GM19025 (cell line): ENCODE results near the gene PDE6B.

Experiments used
- ATAC-seq: cut with Tn5 transposase; IDR thresholded peaks from one replicate; pipeline ENCODE4 v1.9.1; 2021; ENCODE audit warnings: mild to moderate bottlenecking, low read depth, moderate library complexity; ENCODE audit not compliant: unreplicated experiment

PDE6B gene

DNA sequence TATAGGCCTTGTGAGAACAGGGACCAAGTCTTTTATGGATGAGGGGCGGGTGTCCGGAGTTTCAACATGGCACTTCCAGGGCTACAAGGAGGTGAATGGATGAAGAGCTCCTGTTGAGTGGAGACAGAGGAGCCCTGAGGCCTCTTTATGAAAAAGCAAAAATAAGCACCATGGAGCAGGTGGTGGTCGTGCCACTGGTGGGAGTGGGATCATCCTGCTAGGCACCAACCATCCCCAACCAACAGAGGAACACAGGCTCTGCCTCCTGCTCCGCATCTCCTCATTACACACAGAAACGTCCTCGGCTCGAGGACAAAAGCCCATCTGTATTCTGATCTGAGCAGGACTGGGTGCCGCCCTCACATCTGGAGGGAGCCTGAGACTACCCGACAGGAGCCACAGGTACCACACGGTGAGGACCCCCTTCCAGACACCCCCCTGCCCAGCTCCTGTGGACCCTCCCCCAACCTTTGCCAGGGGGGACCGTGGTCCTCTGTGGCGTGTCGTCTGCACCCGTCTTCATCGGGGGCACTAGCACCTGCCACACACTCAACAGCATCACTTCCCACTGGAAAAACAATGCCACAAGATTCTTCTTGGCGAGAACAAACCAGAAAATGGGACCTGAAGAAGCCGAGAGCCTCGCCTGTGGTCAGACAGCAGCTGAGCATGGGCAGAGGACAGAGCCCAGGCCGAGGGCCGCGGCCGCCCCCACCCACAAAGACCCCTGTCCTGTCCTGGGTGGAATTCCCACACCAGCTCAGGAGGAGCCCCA, 3.9 kb upstream of the PDE6B start:
- no peak for ATAC-seq

DNA sequence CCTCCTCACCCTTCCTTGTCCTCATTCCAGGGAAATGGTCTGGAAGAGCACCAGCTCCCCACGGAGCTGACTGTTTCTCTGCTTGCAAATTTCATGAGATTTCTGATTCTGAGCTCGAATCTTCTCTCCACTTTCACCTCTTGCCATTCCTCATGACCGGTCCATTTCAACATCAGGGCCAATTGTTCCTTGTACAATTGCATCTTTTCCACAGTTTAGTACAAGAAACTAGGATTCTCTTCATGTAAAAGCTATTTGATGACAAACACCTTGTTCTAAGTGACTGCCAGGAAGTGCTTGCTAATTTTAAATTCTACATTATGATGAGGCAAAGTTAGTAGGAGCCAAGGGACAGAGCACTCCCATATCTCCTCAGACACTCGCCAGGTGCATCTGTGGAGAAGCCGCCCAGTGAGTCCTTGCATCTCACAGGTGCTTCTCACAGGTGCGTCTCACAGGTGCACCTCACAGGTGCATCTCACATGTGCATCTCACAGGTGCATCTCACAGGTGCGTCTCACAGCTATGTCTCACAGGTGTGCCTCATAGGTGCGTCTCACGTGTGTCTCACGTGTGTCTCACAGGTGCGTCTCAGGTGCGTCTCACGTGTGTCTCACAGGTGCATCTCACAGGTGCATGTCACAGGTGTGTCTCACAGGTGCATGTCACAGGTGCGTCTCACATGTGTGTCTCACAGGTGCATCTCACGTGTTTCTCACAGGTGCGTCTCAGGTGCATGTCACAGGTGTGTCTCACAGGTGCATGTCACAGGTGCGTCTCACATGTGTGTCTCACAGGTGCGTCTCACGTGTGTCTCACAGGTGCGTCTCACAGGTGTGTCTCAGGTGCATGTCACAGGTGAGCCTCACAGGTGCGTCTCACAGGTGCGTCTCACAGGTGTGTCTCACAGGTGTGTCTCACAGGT, 3.0 kb upstream of the PDE6B start:
- no peak for ATAC-seq

DNA sequence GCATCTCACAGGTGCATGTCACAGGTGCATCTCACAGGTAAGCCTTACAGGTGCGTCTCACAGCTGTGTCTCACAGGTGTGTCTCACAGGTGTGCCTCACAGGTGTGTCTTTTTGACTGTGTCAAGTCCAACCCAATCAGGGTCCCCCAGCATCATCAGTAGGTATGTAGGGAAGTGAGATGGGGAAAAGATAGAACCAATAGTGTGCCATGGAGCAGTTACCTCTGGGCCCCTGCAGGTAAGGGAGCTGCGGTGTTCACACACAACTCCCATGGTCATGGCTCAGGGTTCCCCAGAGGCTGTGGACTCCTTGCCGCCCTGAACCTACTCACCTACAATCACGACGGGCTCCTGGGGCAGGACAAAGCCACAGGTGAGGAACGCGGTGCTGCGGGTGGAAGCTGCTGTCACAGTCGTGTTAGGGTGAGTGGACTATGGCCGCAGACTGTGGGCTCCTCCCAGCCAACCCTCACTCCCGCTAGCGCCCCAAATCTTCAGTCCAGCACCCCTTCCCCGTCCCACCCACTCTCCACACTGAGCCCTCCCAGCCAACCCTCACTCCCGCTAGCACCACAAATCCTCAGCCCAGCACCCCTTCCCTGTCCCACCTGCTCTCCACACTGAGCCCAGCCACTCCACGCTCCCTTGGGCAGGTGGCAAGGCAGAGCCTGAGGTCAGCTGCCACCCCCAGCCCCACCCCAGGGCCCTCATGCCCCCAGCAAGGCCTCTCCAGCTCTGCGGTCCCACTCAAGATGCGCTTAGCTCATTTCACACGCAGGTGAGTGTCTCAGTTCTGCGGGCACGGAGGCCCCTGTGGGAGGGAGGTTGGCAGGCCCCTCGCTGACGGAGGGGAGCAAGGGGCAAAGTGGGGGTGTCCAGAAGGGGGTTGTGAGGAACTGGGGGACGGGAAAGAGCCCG, 2.1 kb upstream of the PDE6B start:
- ATAC-seq: no peak

DNA sequence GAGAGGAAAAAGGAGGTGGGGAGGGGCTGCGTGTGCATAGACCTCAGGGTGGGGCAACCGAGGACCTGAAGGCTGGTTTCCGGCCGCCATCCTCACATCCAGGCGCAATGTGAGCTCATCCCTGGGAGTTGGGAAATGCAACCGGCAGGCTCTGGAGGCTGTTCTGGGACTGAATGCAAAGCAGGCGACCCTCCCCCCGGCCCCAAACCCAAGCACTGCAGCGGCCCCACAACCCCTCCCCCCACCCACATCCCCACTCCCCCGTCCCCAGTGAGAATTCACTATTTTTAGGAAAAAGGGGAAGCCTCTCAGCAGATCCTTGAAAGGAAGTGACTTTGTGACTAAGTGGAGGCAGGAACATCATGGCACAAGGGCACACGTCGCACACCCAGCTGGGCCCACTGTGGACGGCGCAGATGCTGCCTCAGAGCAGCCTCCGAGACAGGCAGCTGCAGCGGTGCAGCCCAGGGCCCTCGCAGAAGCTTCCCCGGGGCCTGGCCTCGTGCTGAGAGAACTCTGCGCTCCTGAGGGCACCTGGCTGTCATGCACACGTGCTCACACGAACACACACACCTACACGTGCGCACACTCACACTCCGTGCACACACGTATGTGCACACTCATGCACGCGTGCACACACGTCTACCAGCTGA, 1.3 kb upstream of the PDE6B start:
- no peak for ATAC-seq

DNA sequence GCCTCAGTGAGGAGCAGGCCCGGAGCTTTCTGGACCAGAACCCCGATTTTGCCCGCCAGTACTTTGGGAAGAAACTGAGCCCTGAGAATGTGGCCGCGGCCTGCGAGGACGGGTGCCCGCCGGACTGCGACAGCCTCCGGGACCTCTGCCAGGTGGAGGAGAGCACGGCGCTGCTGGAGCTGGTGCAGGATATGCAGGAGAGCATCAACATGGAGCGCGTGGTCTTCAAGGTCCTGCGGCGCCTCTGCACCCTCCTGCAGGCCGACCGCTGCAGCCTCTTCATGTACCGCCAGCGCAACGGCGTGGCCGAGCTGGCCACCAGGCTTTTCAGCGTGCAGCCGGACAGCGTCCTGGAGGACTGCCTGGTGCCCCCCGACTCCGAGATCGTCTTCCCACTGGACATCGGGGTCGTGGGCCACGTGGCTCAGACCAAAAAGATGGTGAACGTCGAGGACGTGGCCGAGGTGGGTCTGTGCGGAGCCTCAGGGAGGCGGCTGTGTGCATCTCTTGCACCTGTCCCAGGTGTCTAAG, 323 bp downstream of the PDE6B start:
- no peak for ATAC-seq

DNA sequence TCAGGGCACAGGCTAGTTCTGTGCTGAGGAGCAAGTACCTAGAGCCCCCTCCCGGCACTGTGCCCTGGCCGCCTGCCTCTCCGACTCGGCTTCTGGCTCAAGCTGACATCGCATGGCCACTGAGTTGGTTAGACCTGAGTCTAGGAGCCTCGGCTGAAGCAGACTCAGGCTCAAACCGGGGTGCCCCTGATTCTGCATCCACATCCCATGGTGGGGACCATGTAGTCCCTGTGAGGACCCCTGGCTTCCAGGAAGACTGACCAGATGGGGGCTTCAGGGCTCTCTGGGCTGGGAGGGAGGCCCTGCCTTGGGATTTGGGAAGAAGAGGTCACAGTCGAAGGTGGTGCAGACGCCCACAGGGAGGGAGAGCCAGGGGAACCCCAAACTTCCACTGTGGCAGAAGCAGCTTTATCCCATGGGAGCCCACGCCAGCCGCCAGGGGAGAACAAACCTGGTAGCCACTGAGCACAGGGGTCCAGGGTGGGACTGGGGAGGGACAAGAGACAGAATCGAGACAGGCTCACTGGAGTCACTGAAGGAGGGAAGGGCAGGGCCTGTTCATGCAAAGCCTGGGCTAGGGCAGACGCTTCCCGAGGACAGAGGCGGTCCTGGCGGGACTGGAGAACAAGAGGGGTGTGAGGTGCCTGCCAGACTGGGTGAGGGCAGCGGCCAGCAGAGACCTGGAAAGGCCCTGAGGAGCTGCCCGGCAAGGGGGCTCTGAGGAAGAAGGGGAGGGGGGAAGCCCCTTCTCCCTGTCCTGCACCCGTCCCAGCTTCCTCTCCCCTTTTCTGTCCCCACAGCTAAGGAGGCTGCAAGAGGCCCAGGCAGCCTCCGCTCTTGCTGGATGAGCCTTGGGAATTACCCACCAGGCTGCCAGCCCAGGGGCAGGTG, 1.1 kb downstream of the PDE6B start:
- no peak for ATAC-seq

DNA sequence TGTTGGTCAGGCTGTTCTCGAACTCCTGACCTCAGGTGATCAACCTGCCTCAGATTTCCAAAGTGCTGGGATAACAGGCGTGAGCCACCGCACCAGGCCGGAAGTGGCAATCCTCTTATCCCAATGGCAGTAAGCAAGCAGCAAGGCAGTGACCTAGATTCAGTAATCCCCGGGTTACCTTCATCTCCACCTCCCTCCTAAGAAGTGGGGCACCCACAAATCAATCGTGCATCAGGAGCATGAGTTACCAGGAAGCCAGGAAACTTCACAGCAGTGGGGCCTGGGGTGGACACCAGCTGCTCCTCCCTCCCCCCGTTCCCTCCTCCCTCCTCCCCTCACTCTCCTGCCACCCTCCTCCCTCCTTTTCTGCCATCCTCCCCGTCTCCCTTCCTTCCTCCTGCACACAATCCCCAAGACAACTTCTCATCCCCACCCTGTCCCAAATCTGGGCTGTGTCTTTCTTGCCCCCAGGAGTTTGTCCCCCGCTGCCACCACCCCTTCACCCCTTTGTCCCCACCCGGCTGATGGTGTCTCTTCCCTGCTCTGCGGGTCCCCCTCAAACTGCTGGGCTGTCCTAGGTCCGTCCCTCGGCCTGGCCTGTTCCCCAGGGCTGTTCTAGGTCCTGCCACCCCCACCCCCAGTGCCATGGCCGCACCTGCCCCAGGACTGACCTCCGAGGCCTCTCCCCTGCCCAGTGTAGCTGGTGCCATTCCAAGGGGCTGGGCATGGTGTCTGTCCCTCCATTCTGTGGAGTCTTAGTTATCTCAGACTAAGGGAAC, 2.2 kb downstream of the PDE6B start:
- no peak for ATAC-seq

DNA sequence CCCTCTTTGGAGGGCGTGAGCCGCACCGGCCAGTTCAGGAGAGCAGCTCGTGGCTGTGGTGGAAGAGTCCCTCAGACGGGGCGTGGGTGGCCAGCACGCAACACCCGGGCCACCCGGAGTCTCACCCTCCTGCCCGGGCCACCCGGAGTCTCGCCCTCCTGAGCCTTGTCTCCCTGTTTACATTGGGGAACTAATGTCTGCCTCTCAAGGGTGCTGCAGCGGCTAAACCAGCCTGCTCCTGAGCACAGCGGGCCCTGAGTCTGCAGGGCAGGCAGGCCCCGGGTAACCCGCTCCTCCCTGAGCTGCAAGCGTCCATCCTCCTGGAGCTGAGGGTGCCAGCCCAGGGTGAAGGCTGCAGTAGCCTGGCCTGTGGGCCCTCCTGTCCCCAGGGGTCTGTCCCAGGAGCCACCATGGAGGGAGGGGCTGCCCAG, 3.0 kb downstream of the PDE6B start:
- no peak for ATAC-seq

DNA sequence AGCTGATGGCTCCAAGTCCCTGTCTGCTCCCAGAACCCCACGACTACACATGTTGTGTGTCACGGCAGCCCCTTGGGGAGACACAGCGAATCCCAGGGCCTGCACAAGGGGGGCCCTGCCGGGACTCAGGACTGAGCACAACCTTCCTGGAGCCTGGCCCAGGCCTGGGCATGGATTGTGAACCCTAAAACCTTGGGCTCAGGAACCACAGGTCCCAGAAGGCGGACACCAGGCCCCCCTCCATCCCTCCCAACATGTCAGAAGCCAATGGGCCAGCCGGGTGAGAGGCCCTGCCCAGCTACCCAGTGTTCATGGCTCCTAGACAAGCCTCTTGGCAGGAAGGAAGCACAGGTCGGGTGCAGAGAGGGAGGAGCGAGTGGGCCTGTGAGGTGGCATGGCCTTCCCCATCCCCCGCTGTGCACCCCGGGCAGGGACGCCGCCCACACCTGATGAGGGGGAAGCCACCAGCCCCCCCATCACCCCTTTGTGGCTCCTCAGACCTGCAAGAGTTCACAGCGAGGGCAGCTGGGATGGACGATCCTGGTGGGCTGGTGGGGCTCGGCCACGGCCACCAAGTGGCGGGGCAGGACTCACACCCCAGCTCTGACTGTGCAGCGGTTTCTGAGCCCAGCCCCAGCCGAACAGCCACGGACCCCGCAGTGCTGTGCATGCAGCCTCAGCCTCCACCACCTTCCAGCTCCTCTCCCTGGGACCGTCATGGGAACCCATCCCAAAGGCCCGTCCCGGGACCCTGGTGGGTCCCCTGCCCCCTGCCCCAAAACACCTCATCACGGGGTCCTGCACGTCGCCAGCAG, 3.7 kb downstream of the PDE6B start:
- no peak for ATAC-seq

DNA sequence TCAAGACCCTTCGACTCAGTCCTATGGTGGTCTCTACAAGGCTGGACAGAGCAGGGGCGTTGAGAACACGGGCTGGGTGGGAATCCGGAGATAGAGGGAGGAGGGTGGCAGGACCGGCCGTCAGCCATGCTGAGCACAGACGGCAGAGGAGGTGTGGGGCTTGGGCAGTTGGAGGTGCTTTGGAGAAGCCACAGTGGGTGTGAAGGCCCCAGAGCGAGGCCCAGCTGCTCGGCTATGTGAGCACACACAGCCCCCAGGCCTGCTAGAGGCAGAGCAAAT, 4.2 kb downstream of the PDE6B start:
- ATAC-seq: no peak

DNA sequence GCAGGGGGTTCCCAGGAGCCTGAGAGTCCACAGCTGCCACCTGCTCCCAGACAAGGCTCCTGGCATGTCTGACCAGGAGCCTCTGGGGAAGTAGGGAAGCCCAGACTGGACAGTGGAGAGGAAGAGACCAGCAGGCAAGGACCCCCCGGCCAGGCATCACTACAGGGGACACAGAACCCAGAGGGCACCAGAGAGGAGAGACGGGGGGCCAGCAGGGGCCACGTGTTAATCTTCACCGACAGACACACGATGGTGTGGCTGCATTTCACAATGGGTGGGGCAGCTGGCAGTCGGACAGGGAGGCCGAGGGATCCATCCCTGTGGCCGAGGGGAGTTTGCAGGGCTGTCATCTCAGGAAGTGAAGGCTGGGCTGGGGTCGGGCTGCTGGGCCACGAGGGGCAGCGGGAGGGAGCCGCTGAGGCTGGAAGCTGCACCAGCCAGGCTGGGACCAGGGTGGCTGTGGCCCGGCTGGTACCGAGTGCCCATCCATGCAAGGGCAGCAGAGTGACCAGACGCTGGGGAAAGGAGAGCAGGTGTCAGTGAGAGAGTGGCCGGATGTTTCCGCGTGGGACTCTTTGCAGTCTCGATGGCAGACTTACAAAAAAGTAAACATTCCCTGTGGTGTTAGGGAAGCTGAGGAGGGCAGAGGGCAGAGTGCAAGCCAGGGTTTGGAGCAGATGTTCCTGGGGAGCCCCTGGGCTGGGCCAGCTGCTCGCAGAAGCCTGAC, 4.7 kb downstream of the PDE6B start:
- no peak for ATAC-seq

DNA sequence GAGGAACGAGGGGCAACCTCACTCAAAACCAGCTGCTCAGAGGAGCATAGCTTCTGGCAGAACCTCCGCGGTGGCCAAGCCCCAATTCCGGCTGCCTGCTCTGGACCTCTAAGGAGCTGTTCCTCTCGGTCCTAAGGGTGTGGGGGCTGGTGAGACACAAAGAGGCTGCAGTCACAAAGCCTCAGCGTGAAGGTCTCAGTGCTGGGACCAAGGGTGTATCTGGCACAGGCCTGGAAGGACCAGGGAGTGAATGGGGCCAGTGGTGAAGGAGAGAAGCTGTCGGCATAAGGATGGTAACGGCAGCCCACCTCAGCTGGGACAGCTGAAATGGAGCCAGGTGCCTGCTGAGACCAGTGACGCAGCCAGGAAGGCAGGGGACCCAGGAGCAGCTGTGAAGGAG, 5.3 kb downstream of the PDE6B start:
- no peak for ATAC-seq

DNA sequence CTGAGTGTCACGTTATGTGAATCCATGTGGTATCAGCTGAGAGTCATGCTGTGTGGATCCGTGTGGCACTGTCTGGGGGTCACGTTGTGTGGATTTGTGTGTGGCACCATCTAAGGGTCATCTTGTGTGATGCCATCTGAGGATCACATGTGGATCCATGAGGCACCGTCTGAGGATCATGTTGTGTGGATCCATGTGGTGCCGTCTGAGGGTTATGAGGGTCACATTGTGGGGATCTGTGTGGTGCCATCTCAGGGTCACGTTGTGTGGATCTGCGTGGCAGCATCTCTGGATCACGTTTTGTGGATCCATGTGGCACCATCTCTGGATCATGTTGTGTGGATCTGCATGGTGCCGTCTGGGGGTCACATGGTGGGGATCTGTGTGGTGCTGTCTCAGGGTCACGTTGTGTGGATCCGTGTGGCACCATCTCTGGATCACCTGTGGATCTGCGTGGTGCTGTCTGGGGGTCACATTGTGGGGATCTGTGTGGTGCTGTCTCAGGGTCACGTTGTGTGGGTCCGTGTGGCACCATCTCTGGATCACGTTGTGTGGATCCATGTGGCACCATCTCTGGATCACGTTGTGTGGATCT, 6.9 kb downstream of the PDE6B start:
- ATAC-seq: no peak

DNA sequence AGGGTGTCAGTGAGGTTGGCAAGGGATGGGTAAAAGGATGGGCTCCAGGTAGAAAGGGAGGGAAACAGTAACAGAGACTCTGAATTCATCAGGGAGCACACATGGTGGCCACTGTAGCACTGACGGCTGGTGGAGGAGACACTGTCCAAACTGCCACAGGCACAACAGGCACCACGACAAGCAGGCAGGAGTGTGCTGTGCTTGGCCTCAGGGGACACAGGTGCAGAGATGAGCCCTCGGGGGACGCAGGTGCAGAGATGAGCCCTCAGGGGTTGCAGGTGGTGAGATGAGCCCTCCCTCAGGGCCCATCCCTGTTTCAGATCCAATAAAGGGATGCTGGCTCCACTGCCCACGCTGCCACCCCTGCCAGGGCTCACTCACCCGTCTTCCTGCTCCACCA, 7.6 kb downstream of the PDE6B start:
- no peak for ATAC-seq

DNA sequence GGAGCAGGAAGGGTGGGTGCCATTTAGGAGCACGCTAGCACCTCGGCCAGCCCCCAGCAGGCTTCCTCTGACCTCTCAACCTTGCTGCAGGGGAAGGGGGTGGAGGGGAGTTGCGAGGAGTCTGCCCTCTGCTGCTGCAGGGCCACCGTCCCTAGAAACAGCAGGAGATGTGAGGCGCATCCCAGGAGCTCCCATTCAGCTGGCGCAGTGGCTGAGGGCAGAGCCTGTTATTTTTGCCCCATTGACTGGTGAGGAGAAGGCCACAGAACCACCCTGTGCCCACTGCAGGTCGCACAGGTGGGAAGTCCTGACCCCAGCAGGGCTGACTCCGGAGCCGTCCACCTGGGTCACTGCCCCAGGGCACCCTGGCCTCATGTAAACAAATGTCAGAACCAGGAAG, 8.0 kb downstream of the PDE6B start:
- ATAC-seq: no peak

DNA sequence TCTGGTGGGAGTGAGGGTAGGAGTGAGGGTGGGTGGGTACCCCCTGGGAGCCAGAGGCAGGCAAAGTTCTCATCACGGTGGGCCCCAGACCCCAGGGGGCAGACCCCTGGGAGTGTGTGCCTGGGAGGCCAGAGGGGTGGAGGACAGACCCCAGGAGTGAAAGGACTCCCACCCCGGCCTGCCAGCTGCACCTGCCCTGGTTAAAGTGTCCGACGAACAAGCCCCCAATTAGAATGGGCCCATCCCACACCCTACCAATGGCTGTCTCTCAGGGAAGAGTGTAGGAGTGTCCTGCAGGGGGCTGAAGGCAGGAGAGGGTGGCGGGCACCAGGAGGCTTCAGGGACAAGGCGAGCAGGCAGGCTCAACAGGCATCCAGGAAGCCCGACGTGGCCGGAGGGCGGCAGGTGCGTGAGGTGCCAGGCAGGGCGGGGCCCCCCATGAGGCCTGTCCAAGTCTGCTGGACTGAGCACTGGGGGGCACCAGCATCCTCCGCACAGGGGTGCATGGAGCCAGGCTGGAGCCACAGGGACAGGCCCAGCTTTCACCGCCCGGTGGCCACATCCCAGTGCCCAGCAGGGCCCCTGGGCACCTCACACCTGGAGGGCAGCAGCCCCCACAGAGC, 8.7 kb downstream of the PDE6B start:
- no peak for ATAC-seq
